Spleen (tissue), 7 donors: ENCODE measurements around the gene SPIRE2.

Source experiments
- POLR2A ChIP-seq, 3 donors: fragments of 450-650 bp; IDR thresholded peaks; one replicate each; pipeline ENCODE4 v1.5.1; 2017; ENCODE audit warnings: antibody characterized with exemption in 3 of 3, mild to moderate bottlenecking in 1 of 3
- TF ChIP-seq, protein P1 (sequence below), 11 experiments: fragments of 200-600 bp in 7 of 11; fragments of 450-650 bp in 4 of 11; sonication (generic) in 4 of 11; IDR thresholded peaks in 8 of 11; conservative IDR thresholded peaks in 3 of 11; 1 replicate in 7 of 11; 2 replicates in 4 of 11; pipeline versions ENCODE4 v1.4.0 to v1.8.0; 2016 to 2021; ENCODE audit warnings: antibody characterized with exemption in 11 of 11, inconsistent platforms in 4 of 11, mild to moderate bottlenecking in 1 of 11
- donor health status: DM: no; HTN: no; CAD: no; lungs with moderate emphysema.
- donor health status: DM: no; HTN: no; CAD: no.
- donor health status: DM: no; HTN: no; CAD: no.

DNA sequence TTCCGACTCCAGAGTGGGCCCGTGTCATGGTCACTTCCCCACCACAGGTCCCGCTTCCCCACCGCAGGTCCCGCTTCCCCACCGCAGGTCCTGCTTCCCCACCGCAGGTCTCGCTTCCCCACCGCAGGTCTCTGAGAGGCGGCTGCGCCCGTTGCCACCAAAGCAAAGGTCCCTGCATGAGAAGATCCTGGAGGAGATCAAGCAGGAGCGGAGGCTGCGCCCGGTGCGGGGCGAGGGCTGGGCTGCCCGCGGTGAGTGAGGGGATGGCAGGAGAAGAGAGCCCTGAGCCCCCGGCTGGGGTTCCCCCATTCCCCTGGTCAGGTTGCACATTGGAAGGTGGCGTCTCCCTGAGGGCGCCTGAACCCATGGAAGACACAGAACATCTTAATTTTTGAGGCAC is 27.7 kb downstream of the SPIRE2 start:
- no peak for TF ChIP-seq POLR2A (IDR thresholded peaks at IDR 0.05)
- TF ChIP-seq, protein P1, sequence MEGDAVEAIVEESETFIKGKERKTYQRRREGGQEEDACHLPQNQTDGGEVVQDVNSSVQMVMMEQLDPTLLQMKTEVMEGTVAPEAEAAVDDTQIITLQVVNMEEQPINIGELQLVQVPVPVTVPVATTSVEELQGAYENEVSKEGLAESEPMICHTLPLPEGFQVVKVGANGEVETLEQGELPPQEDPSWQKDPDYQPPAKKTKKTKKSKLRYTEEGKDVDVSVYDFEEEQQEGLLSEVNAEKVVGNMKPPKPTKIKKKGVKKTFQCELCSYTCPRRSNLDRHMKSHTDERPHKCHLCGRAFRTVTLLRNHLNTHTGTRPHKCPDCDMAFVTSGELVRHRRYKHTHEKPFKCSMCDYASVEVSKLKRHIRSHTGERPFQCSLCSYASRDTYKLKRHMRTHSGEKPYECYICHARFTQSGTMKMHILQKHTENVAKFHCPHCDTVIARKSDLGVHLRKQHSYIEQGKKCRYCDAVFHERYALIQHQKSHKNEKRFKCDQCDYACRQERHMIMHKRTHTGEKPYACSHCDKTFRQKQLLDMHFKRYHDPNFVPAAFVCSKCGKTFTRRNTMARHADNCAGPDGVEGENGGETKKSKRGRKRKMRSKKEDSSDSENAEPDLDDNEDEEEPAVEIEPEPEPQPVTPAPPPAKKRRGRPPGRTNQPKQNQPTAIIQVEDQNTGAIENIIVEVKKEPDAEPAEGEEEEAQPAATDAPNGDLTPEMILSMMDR (IDR thresholded peaks at IDR 0.05 in 8 of 11, conservative IDR thresholded peaks at IDR 0.05 in 3 of 11) = no peak
